ENCODE data around the gene ALOX15B.

- TF ChIP-seq CTCF (IDR thresholded peaks at IDR 0.05) (peak; percentile 70 to 87 (median 76)), EP300 (IDR thresholded peaks at IDR 0.05) (no peak), POLR2AphosphoS5 (IDR thresholded peaks at IDR 0.05) (no peak), POLR2A (IDR thresholded peaks at IDR 0.05) (no peak)
Measured at GRCh38 chr17:8057691-8058114, 18.8 kb downstream of the ALOX15B start.

Measured in upper lobe of left lung (tissue), 4 donors.